ENCODE data around the gene SYT14. TPM values are rescaled to one million over a fixed set of nuclear protein-coding genes. Genes with fewer than 3 reads are reported as not detected.
"Not testable (repeated sequence)": the region's sequence is repeated elsewhere in the genome, so short reads cannot be mapped to it uniquely, and the experiment has no call there.

Gene SYT14
- total RNA-seq (not detected), polyA plus RNA-seq (not detected)

DNA sequence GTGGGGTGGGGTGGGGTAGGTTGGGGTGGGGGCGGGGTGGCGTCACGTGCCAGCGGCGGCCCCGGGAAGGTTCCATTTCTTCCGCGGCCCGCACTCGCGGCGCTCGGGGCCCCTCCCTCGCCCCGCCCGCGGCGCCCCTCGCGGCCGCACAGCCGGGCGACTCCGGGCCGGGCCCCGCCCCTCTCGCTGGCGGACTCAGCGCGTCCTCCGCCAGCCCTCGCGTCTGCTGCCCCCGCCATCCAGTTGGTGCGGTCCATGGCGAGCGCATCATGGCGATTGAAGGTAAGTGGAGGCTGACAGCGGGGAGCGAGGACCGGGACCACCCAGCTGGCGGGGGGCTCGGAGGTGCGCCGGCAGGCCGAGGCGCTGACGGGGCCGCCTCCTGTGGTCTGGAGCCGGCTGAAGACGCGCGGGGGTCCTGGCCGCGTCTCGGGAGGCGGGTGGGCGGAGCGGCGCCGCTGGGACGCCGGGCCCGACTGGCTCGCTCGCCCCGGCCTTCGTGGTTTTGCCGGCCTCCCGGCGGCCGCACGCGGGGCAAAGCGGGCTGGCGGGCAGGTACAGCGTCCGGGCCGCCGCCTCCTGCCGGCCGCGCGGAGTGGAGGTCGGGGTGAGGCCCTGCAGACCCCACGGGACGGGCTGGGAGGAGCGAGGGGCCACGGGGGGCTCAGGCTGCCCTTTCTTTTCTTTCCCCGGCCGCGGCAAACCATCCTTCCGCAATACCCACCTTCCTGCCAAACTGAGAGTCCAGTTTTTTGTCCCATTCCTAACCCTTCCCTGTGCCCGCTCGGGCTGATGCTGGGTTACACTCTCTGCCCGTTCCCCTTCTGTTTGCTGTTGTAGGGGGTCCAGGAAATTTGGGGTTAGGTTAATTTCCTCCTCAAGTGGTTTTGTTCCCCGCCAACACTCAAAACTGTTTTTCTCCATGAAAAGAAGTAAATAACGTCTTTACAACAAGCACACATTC is at the start of gene SYT14:
TSS of gene SYT14 (plus strand) at position 222 of the 964 bp plus-strand sequence. CDS start at position 270, 48 bp downstream.
- Mint-ChIP-seq H3K4me3 (peak within 1 kb of the TSS; percentile 62 to 84 (median 78)), H3K27me3 (peaks cover 43 to 50% of the 10 kb centered on the region in 2 donors), H3K4me1 (peaks cover 9 to 22% (median 12%) of the 10 kb centered on the region in 4 donors), H3K9me3 (peaks cover 0 to 19% (median 11%) of the 10 kb centered on the region in 8 donors), H3K27ac (peak within 1 kb of the TSS in 1 of 7 donors; percentile 68), H3K36me3 (peaks cover 0 to 3% of the 10 kb centered on the region in 2 donors)
- ChIA-PET POLR2A (ENCODE audit: partially characterized antibody) (no interaction called here), CTCF (ENCODE audit: partially characterized antibody) (no interaction called here)
- peaks cover 4% of the 10 kb centered on the region for H3K4me1 ChIP-seq (ENCODE audit: insufficient read depth, low read length)
- H3K27me3 ChIP-seq (ENCODE audit: insufficient read depth, low read length) = peaks cover 10% of the 10 kb centered on the region
- H3K9me3 ChIP-seq (ENCODE audit: control insufficient read depth in 1 of 2, low read length in 2 of 2) = no peaks in the 10 kb centered on the region
- H3K4me3 ChIP-seq (ENCODE audit: low read length in 2 of 2) = no peak within 1 kb of the TSS
- no peak within 1 kb of the TSS for H3K27ac ChIP-seq (ENCODE audit: low read depth, low read length)
- H3K36me3 ChIP-seq (ENCODE audit: insufficient read depth, low read length) = no peaks in the 10 kb centered on the region
- DNase-seq = no peak
- intact Hi-C loops (cut with micrococcal nuclease) = no loop called here

GRCh38 chr1:209888291-209889076 is 49.5 kb upstream of the SYT14 start:
- H3K27me3 Mint-ChIP-seq = peaks cover 20 to 25% of the 10 kb centered on the region in 2 donors
- POLR2A ChIA-PET (ENCODE audit: partially characterized antibody); intact Hi-C loops (cut with micrococcal nuclease): not testable (repeated sequence)

DNA sequence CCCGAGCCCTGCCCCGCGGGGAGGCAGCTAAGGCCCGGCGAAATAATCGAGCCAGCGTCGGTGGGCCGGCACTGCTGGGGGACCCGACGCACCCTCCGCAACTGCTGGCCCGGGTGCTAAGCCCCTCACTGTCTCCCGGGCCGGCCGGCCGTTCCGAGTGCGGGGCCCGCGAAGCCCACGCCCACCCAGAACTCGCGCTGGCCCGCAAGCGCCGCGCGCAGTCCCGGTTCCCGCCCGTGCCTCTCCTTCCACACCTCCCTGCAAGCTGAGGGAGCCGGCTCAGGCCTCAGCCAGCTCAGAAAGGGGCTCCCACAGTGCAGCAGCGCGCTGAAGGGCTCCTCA is 49.0 kb upstream of the SYT14 start:
- no peaks in the 10 kb centered on the region for H3K9me3 Mint-ChIP-seq
- no peak overlapping the region for H3K4me3 Mint-ChIP-seq
- CTCF ChIA-PET (ENCODE audit: partially characterized antibody) = no interaction called here
- no peaks in the 10 kb centered on the region for H3K4me1 Mint-ChIP-seq
- no peaks in the 10 kb centered on the region for H3K9me3 ChIP-seq (ENCODE audit: control insufficient read depth in 1 of 2, low read length in 2 of 2)
- intact Hi-C loops (cut with micrococcal nuclease) = no loop called here
- H3K4me3 ChIP-seq (ENCODE audit: low read length in 2 of 2) = no peak overlapping the region
- POLR2A ChIA-PET (ENCODE audit: partially characterized antibody) = no interaction called here
- no peaks in the 10 kb centered on the region for H3K36me3 Mint-ChIP-seq
- no peaks in the 10 kb centered on the region for H3K27me3 ChIP-seq (ENCODE audit: insufficient read depth, low read length)
- H3K27ac ChIP-seq (ENCODE audit: low read depth, low read length) = no peak overlapping the region
- H3K4me1 ChIP-seq (ENCODE audit: insufficient read depth, low read length) = no peaks in the 10 kb centered on the region
- no peak for DNase-seq
- H3K36me3 ChIP-seq (ENCODE audit: insufficient read depth, low read length) = no peaks in the 10 kb centered on the region
- no peak overlapping the region for H3K27ac Mint-ChIP-seq
- peaks cover 20 to 25% of the 10 kb centered on the region in 2 donors for H3K27me3 Mint-ChIP-seq

More at GRCh38 chr1:209888291-209889076, 49.5 kb upstream of the SYT14 start:
- H3K36me3 Mint-ChIP-seq; DNase-seq; H3K36me3 ChIP-seq (ENCODE audit: insufficient read depth, low read length); H3K27ac ChIP-seq (ENCODE audit: low read depth, low read length); H3K4me3 Mint-ChIP-seq; H3K4me1 Mint-ChIP-seq; H3K9me3 Mint-ChIP-seq; H3K27me3 ChIP-seq (ENCODE audit: insufficient read depth, low read length); H3K4me1 ChIP-seq (ENCODE audit: insufficient read depth, low read length); H3K9me3 ChIP-seq (ENCODE audit: control insufficient read depth in 1 of 2, low read length in 2 of 2); H3K27ac Mint-ChIP-seq; H3K4me3 ChIP-seq (ENCODE audit: low read length in 2 of 2): not testable (repeated sequence)
- CTCF ChIA-PET (ENCODE audit: partially characterized antibody) = interaction anchor here (0.8 kb wide), 1 partner anchor 321 kb away, joined by 3 read pairs; no protein-coding TSS in a partner anchor

- no peaks in the 10 kb centered on the region for H3K4me1 ChIP-seq (ENCODE audit: insufficient read depth, low read length)
- Mint-ChIP-seq H3K4me3 (no peak overlapping the region), H3K36me3 (no peaks in the 10 kb centered on the region), H3K4me1 (peaks cover 0 to 5% (median 4%) of the 10 kb centered on the region in 4 donors), H3K27me3 (peaks cover 14 to 22% of the 10 kb centered on the region in 2 donors), H3K9me3 (no peaks in the 10 kb centered on the region), H3K27ac (no peak overlapping the region)
- ChIA-PET POLR2A (ENCODE audit: partially characterized antibody) (no interaction called here), CTCF (ENCODE audit: partially characterized antibody) (no interaction called here)
- H3K27ac ChIP-seq (ENCODE audit: low read depth, low read length) = no peak overlapping the region
- intact Hi-C loops (cut with micrococcal nuclease) = no loop called here
- H3K4me3 ChIP-seq (ENCODE audit: low read length in 2 of 2) = no peak overlapping the region
- H3K27me3 ChIP-seq (ENCODE audit: insufficient read depth, low read length) = no peaks in the 10 kb centered on the region
- DNase-seq = no peak
- no peaks in the 10 kb centered on the region for H3K9me3 ChIP-seq (ENCODE audit: control insufficient read depth in 1 of 2, low read length in 2 of 2)
- no peaks in the 10 kb centered on the region for H3K36me3 ChIP-seq (ENCODE audit: insufficient read depth, low read length)
These were observed 47.2 kb upstream of the SYT14 start for GRCh38 chr1:209890641-209891330.

DNA sequence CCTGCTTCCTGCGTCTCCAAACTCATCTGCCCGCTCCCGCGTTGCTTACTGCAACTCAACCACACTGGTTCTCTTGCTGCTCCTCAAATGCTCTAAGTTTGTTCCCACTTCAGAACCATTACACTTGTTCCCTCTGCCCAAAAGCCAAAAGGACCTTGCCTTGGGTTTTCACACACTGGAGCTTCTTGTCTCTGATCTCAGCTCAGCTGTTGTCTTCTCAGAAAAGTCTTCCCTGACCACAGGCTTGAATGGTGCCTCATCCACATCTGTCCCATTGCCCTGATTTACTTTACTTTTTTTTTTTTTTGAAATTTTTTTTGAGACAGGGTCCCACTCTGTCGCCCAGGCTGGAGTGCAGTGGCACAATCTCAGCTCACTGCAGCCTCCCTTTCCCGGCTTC is 44.3 kb upstream of the SYT14 start:
- no peaks in the 10 kb centered on the region for H3K9me3 ChIP-seq (ENCODE audit: control insufficient read depth in 1 of 2, low read length in 2 of 2)
- no peak overlapping the region for H3K4me3 ChIP-seq (ENCODE audit: low read length in 2 of 2)
- H3K27ac ChIP-seq (ENCODE audit: low read depth, low read length) = no peak overlapping the region
- POLR2A ChIA-PET (ENCODE audit: partially characterized antibody) = no interaction called here
- Mint-ChIP-seq H3K9me3 (peaks cover 0 to 2% (median 0%) of the 10 kb centered on the region in 8 donors), H3K27ac (no peak overlapping the region), H3K27me3 (peaks cover 3 to 16% of the 10 kb centered on the region in 2 donors), H3K4me3 (no peak overlapping the region), H3K36me3 (no peaks in the 10 kb centered on the region), H3K4me1 (peaks cover 3 to 10% (median 9%) of the 10 kb centered on the region in 4 donors)
- no peaks in the 10 kb centered on the region for H3K27me3 ChIP-seq (ENCODE audit: insufficient read depth, low read length)
- CTCF ChIA-PET (ENCODE audit: partially characterized antibody) = interaction anchor here (1.3 kb wide), 1 partner anchor 33 kb away, joined by 4 read pairs; no protein-coding TSS in a partner anchor
- no peaks in the 10 kb centered on the region for H3K36me3 ChIP-seq (ENCODE audit: insufficient read depth, low read length)
- DNase-seq = no peak
- intact Hi-C loops (cut with micrococcal nuclease) = no loop called here
- no peaks in the 10 kb centered on the region for H3K4me1 ChIP-seq (ENCODE audit: insufficient read depth, low read length)

DNA sequence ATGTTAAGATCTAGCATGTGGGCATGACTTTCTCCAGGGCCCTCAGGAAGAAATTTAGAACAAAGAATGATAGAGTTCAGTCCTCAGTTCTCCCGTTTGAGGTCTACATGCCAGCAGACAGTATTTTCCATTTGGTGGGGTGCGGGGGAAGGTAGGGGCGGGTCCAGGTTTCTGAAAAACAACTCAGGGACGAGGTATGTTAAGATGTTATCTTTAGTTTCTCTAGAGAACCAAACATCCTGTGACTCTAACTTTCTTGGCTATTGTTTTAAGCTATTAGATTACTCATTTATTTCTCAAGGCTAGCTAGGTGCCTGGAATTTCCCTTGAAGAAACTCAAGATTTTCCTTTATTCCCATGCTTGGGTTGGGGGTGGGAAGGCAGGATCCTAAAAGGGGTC is 42.3 kb upstream of the SYT14 start:
- peak overlapping the region in 2 of 7 donors; percentile 20 to 67 for H3K27ac Mint-ChIP-seq
- peaks cover 3 to 16% of the 10 kb centered on the region in 2 donors for H3K27me3 Mint-ChIP-seq
- H3K9me3 ChIP-seq (ENCODE audit: control insufficient read depth in 1 of 2, low read length in 2 of 2) = no peaks in the 10 kb centered on the region
- no peaks in the 10 kb centered on the region for H3K27me3 ChIP-seq (ENCODE audit: insufficient read depth, low read length)
- intact Hi-C loops (cut with micrococcal nuclease) = no loop called here
- H3K4me3 ChIP-seq (ENCODE audit: low read length in 2 of 2) = no peak overlapping the region
- peaks cover 0 to 2% (median 0%) of the 10 kb centered on the region in 8 donors for H3K9me3 Mint-ChIP-seq
- H3K36me3 Mint-ChIP-seq = no peaks in the 10 kb centered on the region
- ChIA-PET CTCF (ENCODE audit: partially characterized antibody) (no interaction called here), POLR2A (ENCODE audit: partially characterized antibody) (no interaction called here)
- no peaks in the 10 kb centered on the region for H3K4me1 ChIP-seq (ENCODE audit: insufficient read depth, low read length)
- H3K27ac ChIP-seq (ENCODE audit: low read depth, low read length) = no peak overlapping the region
- DNase-seq = no peak
- no peaks in the 10 kb centered on the region for H3K36me3 ChIP-seq (ENCODE audit: insufficient read depth, low read length)
- no peak overlapping the region for H3K4me3 Mint-ChIP-seq
- H3K4me1 Mint-ChIP-seq = peaks cover 3 to 10% (median 9%) of the 10 kb centered on the region in 4 donors

GRCh38 chr1:209896346-209896745 is 41.7 kb upstream of the SYT14 start:
- H3K4me1 Mint-ChIP-seq = peaks cover 3 to 10% (median 9%) of the 10 kb centered on the region in 4 donors
- Histone ChIP-seq H3K27me3 (ENCODE audit: insufficient read depth, low read length) (no peaks in the 10 kb centered on the region), H3K36me3 (ENCODE audit: insufficient read depth, low read length) (no peaks in the 10 kb centered on the region), H3K4me3 (ENCODE audit: low read length in 2 of 2) (no peak overlapping the region), H3K9me3 (ENCODE audit: control insufficient read depth in 1 of 2, low read length in 2 of 2) (no peaks in the 10 kb centered on the region), H3K4me1 (ENCODE audit: insufficient read depth, low read length) (no peaks in the 10 kb centered on the region), H3K27ac (ENCODE audit: low read depth, low read length) (no peak overlapping the region)
- no peaks in the 10 kb centered on the region for H3K36me3 Mint-ChIP-seq
- no peak overlapping the region for H3K4me3 Mint-ChIP-seq
- CTCF ChIA-PET (ENCODE audit: partially characterized antibody) = no interaction called here
- DNase-seq = no peak
- peaks cover 0 to 2% (median 0%) of the 10 kb centered on the region in 8 donors for H3K9me3 Mint-ChIP-seq
- POLR2A ChIA-PET (ENCODE audit: partially characterized antibody) = no interaction called here
- intact Hi-C loops (cut with micrococcal nuclease) = no loop called here
- H3K27ac Mint-ChIP-seq = peak overlapping the region in 1 of 7 donors; percentile 20
- H3K27me3 Mint-ChIP-seq = peaks cover 3 to 16% of the 10 kb centered on the region in 2 donors
